H1 (cell line): ENCODE results near the gene PRF1. TPM values are rescaled to one million over a fixed set of nuclear protein-coding genes. Genes with fewer than 3 reads are reported as not detected.

Source experiments
- CTCF ChIA-PET: fragments of 300-600 bp; sonication (Branson Sonifier 250); formaldehyde crosslinking; loops from one replicate; lab custom pipeline; 2021; ENCODE audit not compliant: partially characterized antibody; lab: Charles Lee
- POLR2A ChIA-PET: fragments of 300-600 bp; sonication (Branson Sonifier 250); formaldehyde crosslinking; loops from one replicate; lab custom pipeline; 2021; ENCODE audit warnings: inconsistent platforms; ENCODE audit not compliant: partially characterized antibody; lab: Charles Lee
- DNase-seq, 2 experiments: peaks; one replicate each; pipeline versions ENCODE4 v3.0.0 to v3.0.0-alpha.2; 2010 to 2022; ENCODE audit warnings: low spot score in 2 of 2, low read depth in 1 of 2, mixed read lengths in 1 of 2
- FAIRE-seq: peaks from 2 replicates; lab custom pipeline; 2011; peaks lifted over from hg19 to GRCh38; lab: Jason Lieb, UNC
- H2AFZ ChIP-seq: 2 replicates; pipeline ENCODE4 v1.8.1; 2012; ENCODE audit warnings: low read length, inconsistent platforms
- H2AK5ac ChIP-seq: 2 replicates; pipeline ENCODE4 v1.6.1; 2013; ENCODE audit warnings: low read depth, low read length
- H2BK120ac ChIP-seq: replicated peaks from 2 replicates; pipeline ENCODE3; 2013; ENCODE audit warnings: low read depth, low read length, inconsistent platforms
- H2BK12ac ChIP-seq: 2 replicates; pipeline ENCODE4 v1.6.1; 2013; ENCODE audit warnings: low read depth, low read length
- H2BK15ac ChIP-seq: 2 replicates; pipeline ENCODE4 v1.6.1; 2013; ENCODE audit warnings: low read length
- H2BK20ac ChIP-seq: 2 replicates; pipeline ENCODE4 v1.6.1; 2013; ENCODE audit warnings: low read length
- H2BK5ac ChIP-seq: 2 replicates; pipeline ENCODE4 v1.6.1; 2013; ENCODE audit warnings: low read depth, low read length
- H3K14ac ChIP-seq: 2 replicates; pipeline ENCODE4 v1.6.1; 2013; ENCODE audit warnings: inconsistent platforms; ENCODE audit not compliant: insufficient read length
- H3K18ac ChIP-seq: 2 replicates; pipeline ENCODE4 v1.6.1; 2013; ENCODE audit warnings: low read length; ENCODE audit errors: extremely low read depth
- H3K23ac ChIP-seq: 2 replicates; pipeline ENCODE4 v1.6.1; 2013; ENCODE audit warnings: inconsistent platforms; ENCODE audit not compliant: insufficient read length
- H3K23me2 ChIP-seq: 2 replicates; pipeline ENCODE4 v1.6.1; 2013; ENCODE audit warnings: low read depth, low read length
- H3K27ac ChIP-seq: 2 replicates; pipeline ENCODE4 v1.6.1; 2011; ENCODE audit warnings: low read depth, low read length, inconsistent platforms
- H3K27me3 ChIP-seq, 4 experiments: replicated peaks in 1 of 4; 1 replicate in 1 of 4; 2 replicates in 3 of 4; pipeline versions ENCODE4 v1.6.1 to v1.8.1; 2011 to 2013; ENCODE audit warnings: low read length in 3 of 4, mild to moderate bottlenecking in 3 of 4, inconsistent platforms in 2 of 4, mixed read lengths in 2 of 4, moderate library complexity in 1 of 4; ENCODE audit not compliant: control insufficient read depth in 3 of 4, insufficient read depth in 3 of 4; ENCODE audit errors: extremely low read depth in 1 of 4
- H3K36me3 ChIP-seq, 4 experiments: 2 replicates each; pipeline versions ENCODE4 v1.6.1 to v1.8.1; 2011 to 2013; ENCODE audit warnings: mild to moderate bottlenecking in 4 of 4, low read length in 3 of 4, moderate library complexity in 2 of 4, control low read depth in 1 of 4, inconsistent platforms in 1 of 4; ENCODE audit not compliant: insufficient read depth in 4 of 4, control insufficient read depth in 2 of 4
- H3K4ac ChIP-seq: replicated peaks from 2 replicates; pipeline ENCODE3; 2013; ENCODE audit warnings: low read length, low read depth, mixed read lengths, inconsistent platforms; ENCODE audit not compliant: insufficient read length
- H3K4me1 ChIP-seq, 4 experiments: replicated peaks in 1 of 4; 1 replicate in 1 of 4; 2 replicates in 3 of 4; pipeline versions ENCODE4 v1.6.1 to v1.8.1; 2011 to 2013; ENCODE audit warnings: low read length in 3 of 4, inconsistent platforms in 2 of 4, mixed read lengths in 1 of 4; ENCODE audit not compliant: insufficient read depth in 4 of 4, control insufficient read depth in 3 of 4
- H3K4me2 ChIP-seq, 2 experiments: 2 replicates each; pipeline versions ENCODE4 v1.6.1 to v1.8.1; 2011 to 2013; ENCODE audit warnings: low read depth in 2 of 2, low read length in 2 of 2, control low read depth in 1 of 2, inconsistent platforms in 1 of 2, mild to moderate bottlenecking in 1 of 2; ENCODE audit not compliant: insufficient read depth in 1 of 2
- H3K4me3 ChIP-seq, 4 experiments: fragments of 200-600, 300-600 bp in 1 of 4; sonication (generic), shearing (Covaris generic), sonication (Bioruptor Twin) in 1 of 4; 2 replicates each; pipeline versions ENCODE4 v1.5.1 to v1.8.1; 2011 to 2016; ENCODE audit warnings: low read length in 4 of 4, low read depth in 3 of 4, control low read depth in 2 of 4, inconsistent platforms in 2 of 4, mild to moderate bottlenecking in 2 of 4, mixed read lengths in 1 of 4, moderate library complexity in 1 of 4; ENCODE audit not compliant: insufficient read depth in 2 of 4; ENCODE audit errors: extremely low read depth in 1 of 4
- H3K56ac ChIP-seq: replicated peaks from 2 replicates; pipeline ENCODE3; 2013; ENCODE audit warnings: low read depth, mild to moderate bottlenecking, mixed read lengths, low read length, inconsistent platforms; ENCODE audit not compliant: insufficient read length
- H3K79me1 ChIP-seq: 2 replicates; pipeline ENCODE4 v1.6.1; 2013; ENCODE audit warnings: low read depth, low read length, control low read depth
- H3K79me2 ChIP-seq, 2 experiments: 2 replicates each; pipeline versions ENCODE4 v1.6.1 to v1.8.1; 2012 to 2013; ENCODE audit warnings: low read length in 2 of 2, mild to moderate bottlenecking in 2 of 2, inconsistent platforms in 1 of 2; ENCODE audit not compliant: insufficient read depth in 2 of 2, control insufficient read depth in 1 of 2
- H3K9ac ChIP-seq, 4 experiments: replicated peaks in 1 of 4; 1 replicate in 1 of 4; 2 replicates in 3 of 4; pipeline versions ENCODE4 v1.6.1 to v1.8.1; 2011 to 2013; ENCODE audit warnings: low read depth in 3 of 4, low read length in 3 of 4, control low read depth in 2 of 4, mild to moderate bottlenecking in 2 of 4, moderate library complexity in 2 of 4, inconsistent platforms in 1 of 4; ENCODE audit errors: extremely low read depth in 1 of 4
- H3K9me3 ChIP-seq, 2 experiments: 2 replicates each; pipeline versions ENCODE4 v1.6.1 to v1.8.1; 2012 to 2013; ENCODE audit warnings: mild to moderate bottlenecking in 2 of 2, moderate library complexity in 2 of 2, control low read depth in 1 of 2, inconsistent platforms in 1 of 2, low read depth in 1 of 2, low read length in 1 of 2, mixed read lengths in 1 of 2; ENCODE audit not compliant: insufficient read depth in 2 of 2
- H4K20me1 ChIP-seq, 2 experiments: replicated peaks in 1 of 2; 2 replicates each; pipeline versions ENCODE3 to v1.8.1; 2011 to 2013; ENCODE audit warnings: inconsistent platforms in 2 of 2, low read length in 2 of 2, mild to moderate bottlenecking in 1 of 2; ENCODE audit not compliant: insufficient read depth in 2 of 2, control insufficient read depth in 1 of 2
- H4K5ac ChIP-seq: 2 replicates; pipeline ENCODE4 v1.6.1; 2013; ENCODE audit warnings: low read length, low read depth, mixed read lengths, inconsistent platforms; ENCODE audit not compliant: insufficient read length
- H4K8ac ChIP-seq: 2 replicates; pipeline ENCODE4 v1.8.0; 2013; ENCODE audit warnings: mild to moderate bottlenecking, moderate library complexity, low read length, inconsistent platforms; ENCODE audit not compliant: insufficient read depth; ENCODE audit errors: extremely low read depth
- H4K91ac ChIP-seq: replicated peaks from 2 replicates; pipeline ENCODE3; 2013; ENCODE audit warnings: low read length, mixed read lengths, inconsistent platforms; ENCODE audit not compliant: insufficient read length
- BCL11A ChIP-seq, 2 experiments: IDR thresholded peaks; one replicate each; pipeline ENCODE4 v1.6.1; 2011; ENCODE audit warnings: low read depth in 2 of 2, low read length in 2 of 2, mild to moderate bottlenecking in 2 of 2
- HDAC6 ChIP-seq: IDR thresholded peaks from one replicate; pipeline ENCODE4 v1.7.1; 2012; ENCODE audit warnings: low read depth, mild to moderate bottlenecking, inconsistent platforms, low read length, moderate library complexity
- JUND ChIP-seq: IDR thresholded peaks from 2 replicates; pipeline ENCODE4 v1.6.1; 2011; ENCODE audit warnings: mild to moderate bottlenecking, improper control_type of control experiment, low read length
- KDM4A ChIP-seq: IDR thresholded peaks from one replicate; pipeline ENCODE4 v1.7.1; 2012; ENCODE audit warnings: low read depth, mild to moderate bottlenecking, moderate library complexity, low read length, inconsistent platforms; ENCODE audit not compliant: severe bottlenecking
- RFX5 ChIP-seq: IDR thresholded peaks from 2 replicates; pipeline ENCODE4 v1.6.1; 2011; ENCODE audit warnings: low read depth, low read length, improper control_type of control experiment, borderline replicate concordance
- RXRA ChIP-seq: IDR thresholded peaks from 2 replicates; pipeline ENCODE4 v1.6.1; 2011; ENCODE audit warnings: low read depth, mild to moderate bottlenecking, low read length, moderate library complexity; ENCODE audit not compliant: insufficient read depth
- WGBS, 2 experiments: shearing (Covaris generic) in 1 of 2; methylation state at CpG; one replicate each; pipeline versions ENCODE4 v1.1.6 to v1.1.7; 2013 to 2015; ENCODE audit warnings: low lambda C conversion rate in 2 of 2, mixed read lengths in 2 of 2, inconsistent platforms in 1 of 2, low coverage in 1 of 2, missing lambda C conversion rate in 1 of 2; ENCODE audit not compliant: insufficient replicate concordance in 2 of 2, insufficient coverage in 1 of 2, insufficient read length in 1 of 2; ENCODE audit errors: extremely low coverage in 1 of 2, missing lambda C conversion rate in 1 of 2; 5-methylcytosine and 5-hydroxymethylcytosine counted together
- polyA plus RNA-seq, 7 experiments: library from polyadenylated mRNA; depleted of rRNA in 3 of 7; stranded (reverse) in 5 of 7; unstranded in 2 of 7; fragments of >200 nt in 5 of 7; fragments of 200-250 nt in 2 of 7; gene quantifications; 1 replicate in 5 of 7; 2 replicates in 1 of 7; 4 replicates in 1 of 7; pipeline versions ENCODE4 v1.2.1 to v1.2.3, GENCODE V29; 2011 to 2013; ENCODE audit warnings: missing spikeins in 2 of 7, mixed read lengths in 2 of 7
- total RNA-seq: library from RNA; stranded (reverse); fragmentation: NEBNext Ultra II Directional; extraction: Animal tissue kit (Norgen Biotek cat#: 25700); gene quantifications from 2 replicates; pipeline ENCODE4 v1.2.1, GENCODE V29; 2021
- TF ChIP-seq, protein P1 (sequence below): IDR thresholded peaks from 2 replicates; pipeline ENCODE4 v1.6.1; 2012; ENCODE audit warnings: inconsistent platforms

The PRF1 gene
- total and polyA plus RNA-seq, 2 of the 8 experiments (the other 6 are each of a cell fraction or from before 2014, with no cell fraction given) = 0.15 TPM; not detected in 1

DNA sequence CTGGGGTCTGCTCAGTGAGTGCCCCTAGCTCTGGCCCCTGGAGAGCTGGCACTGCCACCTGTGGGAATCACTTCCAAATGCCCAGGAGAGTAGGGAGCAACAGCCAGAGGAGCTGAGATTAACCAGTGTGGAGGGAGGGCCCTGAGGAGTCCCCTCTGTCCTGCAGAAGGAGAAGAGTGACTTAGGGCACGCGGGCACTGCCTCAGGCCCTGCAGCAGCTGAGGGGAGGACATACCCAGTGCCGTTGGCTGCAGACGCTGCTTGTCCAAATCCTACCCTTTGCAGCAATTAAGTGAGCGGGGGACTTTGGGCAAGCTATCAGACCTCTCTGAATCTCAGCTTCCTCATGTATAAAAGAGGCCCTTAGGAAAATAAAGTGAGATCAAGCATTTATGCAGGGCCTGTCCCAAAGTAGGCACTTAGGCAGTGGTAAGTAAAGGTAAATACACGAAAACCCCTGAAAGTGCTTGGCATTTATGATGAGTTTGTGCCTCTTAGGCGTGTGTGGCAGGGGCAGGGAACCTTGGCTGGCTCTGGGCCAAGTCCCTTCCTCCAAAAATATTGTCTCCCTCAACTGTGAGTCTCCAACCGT is 16.9 kb downstream of the PRF1 start:
- no peaks in the 10 kb centered on the region for H3K9me3 ChIP-seq
- H3K14ac ChIP-seq = no peak overlapping the region
- no peak overlapping the region for H4K91ac ChIP-seq
- H3K23me2 ChIP-seq = no peaks in the 10 kb centered on the region
- no peak overlapping the region; a peak in 2 of 7 replicates for H3K9ac ChIP-seq
- H3K4me1 ChIP-seq = peaks cover 0 to 6% (median 4%) of the 10 kb centered on the region in 4 experiments; a peak in 5 of 7 replicates
- H3K79me1 ChIP-seq = no peaks in the 10 kb centered on the region
- H3K4me3 ChIP-seq = no peak overlapping the region
- H3K4ac ChIP-seq = no peak overlapping the region
- CTCF ChIA-PET = interaction anchor here (0.9 to 7.4 kb wide), 6 partner anchors 11 to 36 kb away, joined by 3 to 47 read pairs (median 12); no protein-coding TSS in a partner anchor
- H2AK5ac ChIP-seq = no peak overlapping the region
- 88% methylated on average over 8 of the region's 8 CpGs; no CpG with 5 or more reads in 1 of the 2 experiments for WGBS, 2 experiments
- H3K18ac ChIP-seq = no peak overlapping the region
- no peak overlapping the region for H2BK20ac ChIP-seq
- no peak overlapping the region for H4K8ac ChIP-seq
- H2AFZ ChIP-seq = peak overlapping the region; percentile 36; the same call in 1 of the 2 replicates
- no peak overlapping the region for H4K5ac ChIP-seq
- POLR2A ChIA-PET = interaction anchor here (1.3 kb wide), 1 partner anchor 12 kb away, joined by 3 read pairs; no protein-coding TSS in a partner anchor
- H3K27me3 ChIP-seq = no peaks in the 10 kb centered on the region
- no peak overlapping the region for H3K23ac ChIP-seq
- no peak overlapping the region for H3K56ac ChIP-seq
- DNase-seq (no peak), FAIRE-seq (no peak)
- no peak overlapping the region for H3K27ac ChIP-seq
- peak overlapping the region; percentile 6; the same call in 1 of the 2 replicates for H2BK12ac ChIP-seq
- H4K20me1 ChIP-seq = no peaks in the 10 kb centered on the region
- no peak overlapping the region for H3K4me2 ChIP-seq
- H3K79me2 ChIP-seq = no peaks in the 10 kb centered on the region
- no peak overlapping the region for H2BK15ac ChIP-seq
- H3K36me3 ChIP-seq = no peaks in the 10 kb centered on the region
- H2BK5ac ChIP-seq = no peak overlapping the region
- H2BK120ac ChIP-seq = no peak overlapping the region
- no peak for TF ChIP-seq KDM4A
- no peak for TF ChIP-seq JUND
- TF ChIP-seq RFX5 = no peak
- TF ChIP-seq RXRA = no peak
- no peak for TF ChIP-seq HDAC6
- TF ChIP-seq BCL11A (IDR thresholded peaks at IDR 0.05; ENCODE audit: low read depth in 2 of 2, low read length in 2 of 2) = no peak
- TF ChIP-seq, protein P1, sequence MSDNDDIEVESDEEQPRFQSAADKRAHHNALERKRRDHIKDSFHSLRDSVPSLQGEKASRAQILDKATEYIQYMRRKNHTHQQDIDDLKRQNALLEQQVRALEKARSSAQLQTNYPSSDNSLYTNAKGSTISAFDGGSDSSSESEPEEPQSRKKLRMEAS = no peak
